ES-I3 (cell line): ENCODE results near the gene TSPAN4.

ENCODE experiments used
- H3K36me3 ChIP-seq: 2 replicates; pipeline ENCODE4 v1.6.1; 2013; ENCODE audit warnings: mild to moderate bottlenecking, low read length, control low read depth, moderate library complexity; ENCODE audit not compliant: insufficient read depth
- H3K4me1 ChIP-seq: 2 replicates; pipeline ENCODE4 v1.6.1; 2013; ENCODE audit warnings: mild to moderate bottlenecking, control low read depth, low read length; ENCODE audit not compliant: insufficient read depth
- H3K9ac ChIP-seq: 2 replicates; pipeline ENCODE4 v1.6.1; 2013; ENCODE audit warnings: low read depth, mild to moderate bottlenecking, low read length, moderate library complexity
- H3K9me3 ChIP-seq: 2 replicates; pipeline ENCODE4 v1.6.1; 2013; ENCODE audit warnings: mild to moderate bottlenecking, low read length, moderate library complexity; ENCODE audit not compliant: control insufficient read depth, insufficient read depth

TSPAN4 gene

GRCh38 chr11:854601-855329, 12.1 kb downstream of the TSPAN4 start:
- no peaks in the 10 kb centered on the region for H3K36me3 ChIP-seq
- H3K4me1 ChIP-seq, result peaks cover 3% of the 10 kb centered on the region; the same call in 1 of the 2 replicates
- no peak overlapping the region for H3K9ac ChIP-seq
- H3K9me3 ChIP-seq, result no peaks in the 10 kb centered on the region

- peaks cover 3% of the 10 kb centered on the region; the same call in 1 of the 2 replicates for H3K4me1 ChIP-seq
- no peaks in the 10 kb centered on the region for H3K36me3 ChIP-seq
- no peak overlapping the region for H3K9ac ChIP-seq
Measured at GRCh38 chr11:855330-855674, 12.7 kb downstream of the TSPAN4 start.

GRCh38 chr11:855796-856195, 13.1 kb downstream of the TSPAN4 start:
- no peaks in the 10 kb centered on the region for H3K36me3 ChIP-seq
- H3K9me3 ChIP-seq, result no peaks in the 10 kb centered on the region
- peaks cover 3% of the 10 kb centered on the region; the same call in 1 of the 2 replicates for H3K4me1 ChIP-seq
- no peak overlapping the region for H3K9ac ChIP-seq

More at GRCh38 chr11:855330-855674, 12.7 kb downstream of the TSPAN4 start:
- H3K9me3 ChIP-seq, result no peaks in the 10 kb centered on the region

- peaks cover 3% of the 10 kb centered on the region; the same call in 1 of the 2 replicates for H3K4me1 ChIP-seq
- H3K9me3 ChIP-seq, result no peaks in the 10 kb centered on the region
- no peaks in the 10 kb centered on the region for H3K36me3 ChIP-seq
- no peak overlapping the region for H3K9ac ChIP-seq
Measured at GRCh38 chr11:856397-856796, 13.7 kb downstream of the TSPAN4 start.

- Histone ChIP-seq H3K9ac (no peak overlapping the region), H3K36me3 (no peaks in the 10 kb centered on the region), H3K4me1 (peaks cover 14% of the 10 kb centered on the region), H3K9me3 (no peaks in the 10 kb centered on the region)
Measured at GRCh38 chr11:858053-858761, 15.6 kb downstream of the TSPAN4 start.

- H3K9ac ChIP-seq, result no peak overlapping the region
- peaks cover 19% of the 10 kb centered on the region for H3K4me1 ChIP-seq
Measured at GRCh38 chr11:858762-859339, 16.2 kb downstream of the TSPAN4 start.

GRCh38 chr11:859394-860131, 16.9 kb downstream of the TSPAN4 start:
- Histone ChIP-seq H3K4me1 (peaks cover 21% of the 10 kb centered on the region), H3K9me3 (no peaks in the 10 kb centered on the region), H3K9ac (no peak overlapping the region), H3K36me3 (no peaks in the 10 kb centered on the region)

More at GRCh38 chr11:858762-859339, 16.2 kb downstream of the TSPAN4 start:
- H3K9me3 ChIP-seq, result no peaks in the 10 kb centered on the region
- H3K36me3 ChIP-seq, result no peaks in the 10 kb centered on the region

- H3K9ac ChIP-seq, result no peak overlapping the region
- no peaks in the 10 kb centered on the region for H3K9me3 ChIP-seq
- H3K36me3 ChIP-seq, result no peaks in the 10 kb centered on the region
- peaks cover 21% of the 10 kb centered on the region for H3K4me1 ChIP-seq
Measured at GRCh38 chr11:860234-861104, 17.8 kb downstream of the TSPAN4 start.

- H3K36me3 ChIP-seq, result no peaks in the 10 kb centered on the region
- H3K9ac ChIP-seq, result no peak overlapping the region
- H3K9me3 ChIP-seq, result no peaks in the 10 kb centered on the region
- H3K4me1 ChIP-seq, result peaks cover 21% of the 10 kb centered on the region
Measured at GRCh38 chr11:861105-861479, 18.4 kb downstream of the TSPAN4 start.

GRCh38 chr11:862081-862661, 19.5 kb downstream of the TSPAN4 start:
- Histone ChIP-seq H3K36me3 (no peaks in the 10 kb centered on the region), H3K4me1 (peaks cover 21% of the 10 kb centered on the region), H3K9ac (peak overlapping the region; percentile 21; the same call in 1 of the 2 replicates), H3K9me3 (no peaks in the 10 kb centered on the region)

- no peaks in the 10 kb centered on the region for H3K9me3 ChIP-seq
- peak overlapping the region; percentile 21 for H3K9ac ChIP-seq
- H3K36me3 ChIP-seq, result no peaks in the 10 kb centered on the region
- H3K4me1 ChIP-seq, result peaks cover 21% of the 10 kb centered on the region
Measured at GRCh38 chr11:862696-863022, 20.0 kb downstream of the TSPAN4 start.

GRCh38 chr11:863023-863909, 20.6 kb downstream of the TSPAN4 start:
- peak overlapping the region; percentile 21 for H3K9ac ChIP-seq
- peaks cover 21% of the 10 kb centered on the region for H3K4me1 ChIP-seq
- no peaks in the 10 kb centered on the region for H3K36me3 ChIP-seq
- H3K9me3 ChIP-seq, result no peaks in the 10 kb centered on the region
